SK-N-MC (cell line): Measurements from ENCODE around the gene PGAM5.

ENCODE experiments used
- DNase-seq: peaks from one replicate; pipeline ENCODE4 v3.0.0-alpha.2; 2011; ENCODE audit warnings: low read depth, low spot score
- H3K27ac ChIP-seq: fragments of 200-600 bp; sonication (generic); 2 replicates; pipeline ENCODE4 v1.5.1; 2016; ENCODE audit warnings: mixed run types
- H3K36me3 ChIP-seq: fragments of 200-600 bp; sonication (generic); 2 replicates; pipeline ENCODE4 v1.6.1; 2017; ENCODE audit warnings: antibody characterized with exemption, low read length, mixed read lengths; ENCODE audit not compliant: insufficient read depth
- H3K4me3 ChIP-seq: fragments of 200-600 bp; sonication (generic); 2 replicates; pipeline ENCODE4 v1.5.1; 2016
- H3K9ac ChIP-seq: fragments of 200-600 bp; sonication (generic); 2 replicates; pipeline ENCODE4 v1.8.0; 2017; ENCODE audit warnings: mixed run types, mixed read lengths; ENCODE audit not compliant: insufficient read length
- H3K9me3 ChIP-seq: fragments of 200-600 bp; sonication (generic); 2 replicates; pipeline ENCODE4 v1.6.1; 2017; ENCODE audit warnings: low read depth, mild to moderate bottlenecking, antibody characterized with exemption, low read length, moderate library complexity, mixed read lengths
- EZH2 ChIP-seq: fragments of 200-600 bp; sonication (generic); IDR thresholded peaks from one replicate; pipeline ENCODE4 v1.6.1; 2017; ENCODE audit warnings: antibody characterized with exemption
- FOXP2 ChIP-seq: optimal IDR thresholded peaks from 2 replicates; pipeline ENCODE3; 2011; ENCODE audit warnings: mild to moderate bottlenecking, moderate library complexity; ENCODE audit not compliant: insufficient read depth; ENCODE audit errors: extremely low read length, control extremely low read depth
- POLR2AphosphoS5 ChIP-seq: IDR thresholded peaks from 2 replicates; pipeline ENCODE4 v1.6.1; 2012; ENCODE audit warnings: mild to moderate bottlenecking, low read depth, low read length, borderline replicate concordance

Gene PGAM5

DNA sequence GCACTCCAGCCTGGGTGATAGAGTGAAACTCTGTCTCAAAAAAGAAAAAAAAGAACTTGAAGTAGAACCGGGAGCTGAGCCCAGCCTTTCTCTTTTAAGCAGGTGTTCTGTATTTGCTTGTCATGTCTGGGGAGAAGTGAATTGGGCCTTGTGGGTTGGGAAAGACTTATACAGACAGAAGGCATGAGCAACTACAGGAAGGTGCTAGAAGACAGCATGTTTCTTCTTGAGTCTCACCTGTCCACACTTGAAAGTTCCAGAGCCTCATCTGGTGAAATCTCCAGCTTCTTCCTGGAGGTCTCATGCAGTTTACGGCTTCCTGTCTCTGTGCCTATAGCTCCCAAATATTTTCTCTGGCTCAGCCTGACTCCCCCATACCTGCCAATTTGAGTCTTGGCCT, 2.5 kb downstream of the PGAM5 start:
- H3K9ac ChIP-seq, result no peak overlapping the region
- peaks cover 30% of the 10 kb centered on the region for H3K36me3 ChIP-seq
- H3K4me3 ChIP-seq, result no peak overlapping the region
- 0 out of 2 replicates have a peak overlapping the region, but pooled peaks have one; percentile 31 for H3K27ac ChIP-seq
- TF ChIP-seq EZH2, result no peak
- TF ChIP-seq POLR2AphosphoS5, result no peak
- no peak for TF ChIP-seq FOXP2
- DNase-seq, result no peak
- H3K9me3 ChIP-seq, result no peaks in the 10 kb centered on the region

DNA sequence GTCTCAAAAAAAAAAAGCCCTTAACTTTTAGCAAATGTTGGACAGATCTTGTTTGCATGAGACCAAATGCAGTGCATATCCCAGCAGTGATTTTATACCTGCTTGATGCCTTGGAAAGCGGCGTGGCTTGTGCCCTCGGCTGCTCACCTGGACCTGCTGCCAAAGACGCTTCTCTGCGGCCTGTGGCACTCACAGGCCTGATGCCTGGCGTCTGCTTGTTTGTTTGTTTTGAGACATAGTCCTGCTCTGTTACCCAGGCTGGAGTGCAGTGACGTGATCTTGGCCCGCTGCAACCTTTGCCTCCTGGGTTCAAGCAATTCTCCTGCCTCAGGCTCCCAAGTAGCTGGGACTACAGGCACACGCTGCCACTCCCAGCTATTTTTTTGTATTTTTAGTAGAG, 5.2 kb downstream of the PGAM5 start:
- TF ChIP-seq EZH2 (no peak), POLR2AphosphoS5 (no peak), FOXP2 (no peak)
- no peak overlapping the region for H3K4me3 ChIP-seq
- H3K9ac ChIP-seq, result no peak overlapping the region
- DNase-seq, result no peak
- no peak overlapping the region for H3K27ac ChIP-seq
- H3K9me3 ChIP-seq, result no peaks in the 10 kb centered on the region
- peaks cover 50% of the 10 kb centered on the region for H3K36me3 ChIP-seq

DNA sequence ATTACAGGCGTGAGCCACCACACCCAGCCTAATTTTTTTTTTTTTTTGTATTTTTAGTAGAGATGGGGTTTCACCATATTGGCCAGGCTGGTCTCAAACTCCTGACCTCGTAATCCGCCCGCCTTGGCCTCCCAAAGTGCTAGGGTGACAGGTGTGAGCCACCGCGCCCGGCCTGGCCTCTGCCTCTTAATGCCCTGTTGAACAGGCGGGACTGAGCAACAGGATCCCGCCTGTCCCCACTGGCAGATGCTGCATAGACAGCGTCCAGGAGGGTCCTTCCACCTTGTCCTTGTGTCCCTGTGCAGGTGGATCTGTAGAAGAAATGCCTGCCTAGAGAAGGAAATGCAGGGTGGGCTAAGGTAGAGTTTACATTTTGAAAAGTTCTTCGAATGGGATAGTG, 5.7 kb downstream of the PGAM5 start:
- peaks cover 55% of the 10 kb centered on the region for H3K36me3 ChIP-seq
- TF ChIP-seq FOXP2 (no peak), POLR2AphosphoS5 (no peak), EZH2 (no peak)

DNA sequence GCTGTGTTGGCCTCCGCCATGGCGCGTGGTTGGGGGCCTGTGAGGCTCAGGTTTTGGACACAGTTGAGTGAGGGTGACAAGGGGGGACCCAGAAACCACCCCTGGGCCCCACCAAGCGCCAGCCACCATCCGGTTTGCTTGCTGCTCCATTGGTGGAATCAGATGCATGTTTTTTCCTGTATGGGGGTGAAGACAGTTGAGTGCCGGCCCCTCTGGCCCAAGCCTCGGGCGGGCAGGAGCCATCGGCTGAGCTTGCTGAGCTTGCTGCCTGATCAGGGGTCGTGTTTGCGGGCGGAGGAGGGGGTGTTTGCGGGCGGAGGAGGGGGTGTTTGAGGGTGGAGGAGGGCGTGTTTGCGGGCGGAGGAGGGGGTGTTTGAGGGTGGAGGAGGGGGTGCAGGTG, 6.4 kb downstream of the PGAM5 start:
- peak overlapping the region; percentile 37; the same call in 1 of the 2 replicates for H3K27ac ChIP-seq
- H3K36me3 ChIP-seq, result peaks cover 61% of the 10 kb centered on the region
- H3K9ac ChIP-seq, result no peak overlapping the region

More for the DNA sequence above, 5.7 kb downstream of the PGAM5 start:
- H3K9me3 ChIP-seq, result no peaks in the 10 kb centered on the region
- no peak overlapping the region for H3K27ac ChIP-seq
- no peak overlapping the region for H3K4me3 ChIP-seq
- no peak for DNase-seq
- no peak overlapping the region for H3K9ac ChIP-seq

DNA sequence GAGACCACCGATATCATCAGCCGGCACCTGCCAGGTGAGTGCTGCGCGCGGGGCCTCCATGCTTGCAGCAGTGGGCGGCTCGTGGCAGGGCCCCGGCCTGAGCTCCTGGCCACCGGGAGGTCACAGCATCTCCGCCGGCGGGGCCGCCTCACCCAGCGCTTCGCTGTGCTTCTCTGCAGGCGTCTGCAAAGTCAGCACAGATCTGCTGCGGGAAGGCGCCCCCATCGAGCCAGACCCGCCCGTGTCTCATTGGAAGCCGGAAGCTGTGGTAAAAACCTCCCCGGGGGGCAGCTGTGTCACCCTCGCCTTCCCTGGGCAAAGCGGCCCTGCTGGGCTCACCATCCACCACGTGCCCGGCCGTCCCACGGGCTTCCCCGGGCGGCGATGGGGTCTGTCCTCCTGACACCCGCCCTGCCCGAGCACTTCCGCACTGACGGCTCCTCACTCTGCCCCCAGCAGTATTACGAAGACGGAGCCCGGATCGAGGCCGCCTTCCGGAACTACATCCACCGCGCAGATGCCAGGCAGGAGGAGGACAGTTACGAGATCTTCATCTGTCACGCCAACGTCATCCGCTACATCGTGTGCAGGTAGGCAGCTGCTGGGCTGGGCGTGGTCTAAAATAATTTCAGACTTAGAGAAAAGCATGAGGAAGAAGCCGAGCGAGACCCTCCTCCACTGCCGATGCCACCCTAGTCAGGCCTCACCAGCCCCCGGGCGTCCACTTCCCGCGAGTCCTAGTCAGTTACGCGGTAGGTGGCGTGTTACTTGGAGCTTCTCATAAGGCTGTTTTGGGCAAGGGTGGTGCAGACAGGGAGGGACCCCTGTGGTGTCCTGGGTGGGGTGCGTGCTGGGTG, 7.1 kb downstream of the PGAM5 start:
- Histone ChIP-seq H3K9ac (no peak overlapping the region), H3K36me3 (peaks cover 62% of the 10 kb centered on the region), H3K9me3 (no peaks in the 10 kb centered on the region), H3K4me3 (peak overlapping the region; percentile 51), H3K27ac (peak overlapping the region; percentile 37)
- TF ChIP-seq FOXP2 (peak; percentile 82), EZH2 (no peak), POLR2AphosphoS5 (peak; percentile 69)
- DNase-seq, result peak; percentile 71

More for the DNA sequence above, 6.4 kb downstream of the PGAM5 start:
- Histone ChIP-seq H3K9me3 (no peaks in the 10 kb centered on the region), H3K4me3 (peak overlapping the region; percentile 51)
- no peak for DNase-seq
- TF ChIP-seq FOXP2 (no peak), POLR2AphosphoS5 (no peak), EZH2 (no peak)

DNA sequence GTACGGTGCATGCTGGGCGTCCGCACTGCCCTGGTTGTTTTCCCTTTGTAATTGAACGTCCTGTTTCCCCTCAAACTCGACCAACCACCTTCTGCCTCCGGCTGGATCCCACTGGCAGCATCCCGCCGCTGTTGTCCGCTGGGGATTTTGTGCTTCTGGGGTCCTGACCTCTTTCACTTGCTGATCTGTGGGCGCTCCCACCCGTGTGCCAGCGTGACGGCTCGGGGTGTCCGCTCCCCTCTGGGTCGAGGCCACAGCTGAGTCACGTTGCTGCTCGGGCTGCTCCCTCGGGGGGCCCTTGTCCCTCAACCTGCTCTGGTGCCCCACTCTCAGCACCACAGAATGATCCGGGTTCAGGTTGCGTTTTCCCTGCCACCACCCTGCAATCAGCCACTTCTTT, 8.0 kb downstream of the PGAM5 start:
- TF ChIP-seq FOXP2 (no peak), POLR2AphosphoS5 (no peak), EZH2 (no peak)
- H3K9ac ChIP-seq, result no peak overlapping the region
- H3K36me3 ChIP-seq, result peaks cover 65% of the 10 kb centered on the region
- no peaks in the 10 kb centered on the region for H3K9me3 ChIP-seq
- no peak for DNase-seq
- no peak overlapping the region for H3K4me3 ChIP-seq
- H3K27ac ChIP-seq, result peak overlapping the region; percentile 78

DNA sequence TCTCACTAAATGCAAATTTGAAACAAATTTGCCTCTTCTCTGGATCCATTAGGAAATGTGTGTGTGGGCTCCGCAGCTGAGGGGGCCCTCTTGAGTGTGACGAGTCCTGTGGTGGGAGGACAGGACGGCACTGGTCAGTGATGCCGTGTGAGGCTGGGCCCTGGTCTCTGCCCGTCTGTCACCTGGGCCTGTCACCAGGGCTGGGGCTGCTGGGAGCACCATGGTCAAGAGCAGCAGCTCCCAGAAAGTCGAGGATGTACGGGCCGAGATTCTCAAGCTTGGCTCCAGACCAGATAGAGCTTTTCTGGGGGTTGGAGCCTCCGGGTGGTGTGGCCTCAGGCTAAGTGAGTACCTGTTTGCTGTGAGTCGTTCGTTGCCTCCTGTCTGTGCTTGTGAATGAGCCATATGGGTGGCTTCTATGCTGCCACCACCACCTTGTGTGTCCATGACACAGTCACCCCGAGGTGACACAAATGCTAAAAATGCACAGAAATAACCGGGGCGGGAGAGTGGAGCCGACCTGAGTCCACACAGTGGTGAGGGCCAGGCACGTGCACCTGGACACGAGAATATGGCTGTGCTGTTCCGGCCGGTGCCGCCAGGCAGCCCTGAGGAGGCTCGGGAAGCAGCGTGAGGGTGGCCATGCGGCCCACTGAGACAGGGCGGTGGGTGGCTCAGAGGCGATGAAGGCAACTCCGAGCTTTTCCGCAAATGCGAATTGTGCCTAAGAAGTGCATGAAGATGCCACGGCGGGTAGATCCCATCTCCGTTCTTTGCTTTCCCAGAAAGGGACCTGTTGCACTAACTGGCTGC, 8.7 kb downstream of the PGAM5 start:
- Histone ChIP-seq H3K36me3 (peaks cover 69% of the 10 kb centered on the region), H3K9ac (no peak overlapping the region), H3K27ac (peak overlapping the region; percentile 78), H3K9me3 (no peaks in the 10 kb centered on the region), H3K4me3 (no peak overlapping the region)
- TF ChIP-seq POLR2AphosphoS5 (peak; percentile 25; the same call in 1 of the 2 replicates), EZH2 (no peak), FOXP2 (no peak)
- DNase-seq, result no peak

DNA sequence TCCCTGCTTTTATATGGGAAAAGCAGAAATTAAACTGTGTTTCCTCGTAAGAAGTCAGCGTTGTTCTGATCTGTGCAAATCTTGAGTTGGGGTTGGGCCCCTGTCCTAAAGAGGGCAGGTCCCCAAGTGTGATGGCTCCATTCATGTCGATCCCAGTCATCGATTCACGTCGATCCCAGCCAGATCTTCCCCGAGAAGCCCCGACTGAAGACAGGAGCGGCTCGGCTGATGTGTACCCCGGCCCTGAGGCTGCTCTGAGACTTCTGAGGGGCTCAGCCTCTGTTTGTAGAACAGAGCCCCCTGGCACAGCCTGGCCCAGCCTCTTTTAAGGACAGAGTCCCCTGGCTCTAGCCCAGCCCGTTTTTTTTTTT, 9.3 kb downstream of the PGAM5 start:
- TF ChIP-seq EZH2, result no peak
- TF ChIP-seq POLR2AphosphoS5, result no peak
- no peak for TF ChIP-seq FOXP2
- H3K27ac ChIP-seq, result peak overlapping the region; percentile 78; the same call in 1 of the 2 replicates
- peaks cover 69% of the 10 kb centered on the region for H3K36me3 ChIP-seq
- no peak overlapping the region for H3K4me3 ChIP-seq
- H3K9ac ChIP-seq, result no peak overlapping the region
- no peaks in the 10 kb centered on the region for H3K9me3 ChIP-seq
- no peak for DNase-seq
